Stimulated activated CD8-positive, alpha-beta memory T cell treated with anti-CD3 and anti-CD28 coated beads, Interleukin-12 subunit alpha, Interleukin-12 subunit beta, amount 100 ng/mL, for 24 hours (primary cell): ENCODE measurements around the gene HOGA1.

Experiments used
- DNase-seq: peaks from one replicate; pipeline ENCODE4 v3.0.0-alpha.2; 2020; ENCODE audit errors: extremely low read depth

Gene HOGA1

GRCh38 chr10:97578171-97578844 is 5.9 kb upstream of the HOGA1 start:
- DNase-seq, result no peak

- DNase-seq, result no peak
These were observed 3.5 kb upstream of the HOGA1 start for GRCh38 chr10:97580421-97581367.

- DNase-seq, result no peak
These were observed 2.0 kb upstream of the HOGA1 start for GRCh38 chr10:97582169-97582568.

- no peak for DNase-seq
These were observed 713 bp upstream of the HOGA1 start for GRCh38 chr10:97583476-97583875.

- DNase-seq, result no peak
These were observed 729 bp downstream of the HOGA1 start for GRCh38 chr10:97584798-97585438.

GRCh38 chr10:97585439-97585811 is 1.2 kb downstream of the HOGA1 start:
- DNase-seq, result no peak

GRCh38 chr10:97587183-97587582 is 3.0 kb downstream of the HOGA1 start:
- DNase-seq, result no peak

- no peak for DNase-seq
These were observed 5.3 kb downstream of the HOGA1 start, which contains the start of gene C10orf62 for GRCh38 chr10:97589479-97589878. TSS of gene C10orf62 (plus strand) at chr10:97589721. CDS start at chr10:97589898, 177 bp downstream.

GRCh38 chr10:97590082-97590747 is 6.0 kb downstream of the HOGA1 start:
- DNase-seq, result no peak

GRCh38 chr10:97590748-97591495 is 6.7 kb downstream of the HOGA1 start:
- DNase-seq, result no peak

GRCh38 chr10:97593421-97593820 is 9.2 kb downstream of the HOGA1 start:
- no peak for DNase-seq

- DNase-seq, result no peak
These were observed 12.2 kb downstream of the HOGA1 start for GRCh38 chr10:97596101-97597082.

GRCh38 chr10:97597778-97598177 is 13.6 kb downstream of the HOGA1 start:
- no peak for DNase-seq

- DNase-seq, result no peak
These were observed 14.4 kb downstream of the HOGA1 start for GRCh38 chr10:97598407-97599271.

GRCh38 chr10:97599272-97599619 is 15.1 kb downstream of the HOGA1 start:
- no peak for DNase-seq

- no peak for DNase-seq
These were observed 16.4 kb downstream of the HOGA1 start for GRCh38 chr10:97600616-97601015.

GRCh38 chr10:97601268-97602215 is 17.4 kb downstream of the HOGA1 start:
- no peak for DNase-seq

GRCh38 chr10:97607095-97607636 is 23.0 kb downstream of the HOGA1 start:
- no peak for DNase-seq
